NAMALWA (cell line): Measurements from ENCODE around the gene FOXD4L4.
"Not testable (repeated sequence)": the region's sequence is repeated elsewhere in the genome, so short reads cannot be mapped to it uniquely, and the experiment has no call there.

ENCODE experiments used
- DNase-seq: peaks from one replicate; pipeline ENCODE4 v3.0.0-alpha.2; 2015; ENCODE audit warnings: low spot score

Gene FOXD4L4

GRCh38 chr9:65737096-65737564 lies at the start of gene FOXD4L4:
FOXD4L4 (plus strand) TSS chr9:65737146; CDS start chr9:65737146, 0 bp downstream.
- not testable (repeated sequence) for DNase-seq

GRCh38 chr9:65703550-65703949 lies 33.4 kb upstream of the FOXD4L4 start:
- not testable (repeated sequence) for DNase-seq

- not testable (repeated sequence) for DNase-seq
Observed at GRCh38 chr9:65714445-65714844, 22.5 kb upstream of the FOXD4L4 start.

GRCh38 chr9:65738133-65738532 lies 1.2 kb downstream of the FOXD4L4 start:
- DNase-seq, result not testable (repeated sequence)
